ENCODE measurements around the gene GPC5.
A peak's percentile ranks its signal among the peaks of the same experiment; 100 is the strongest.

GPC5 gene

GRCh38 chr13:92177966-92178365, 779.5 kb downstream of the GPC5 start:
- TF ChIP-seq CTCF (IDR thresholded peaks at IDR 0.05; ENCODE audit: low read depth, low read length), result no peak

GRCh38 chr13:92179223-92179622, 780.8 kb downstream of the GPC5 start:
- no peak for TF ChIP-seq CTCF (IDR thresholded peaks at IDR 0.05; ENCODE audit: low read depth, low read length)
- DNase-seq (ENCODE audit: extremely low read depth, low read depth), result no peak

More at GRCh38 chr13:92177966-92178365, 779.5 kb downstream of the GPC5 start:
- DNase-seq (ENCODE audit: extremely low read depth, low read depth), result no peak

- DNase-seq (ENCODE audit: extremely low read depth, low read depth), result no peak
- TF ChIP-seq CTCF (IDR thresholded peaks at IDR 0.05; ENCODE audit: low read depth, low read length), result peak; percentile 78
Observed at GRCh38 chr13:92187378-92187989, 789.1 kb downstream of the GPC5 start.

GRCh38 chr13:92188574-92188973, 790.2 kb downstream of the GPC5 start:
- DNase-seq (ENCODE audit: extremely low read depth, low read depth), result no peak
- no peak for TF ChIP-seq CTCF (IDR thresholded peaks at IDR 0.05; ENCODE audit: low read depth, low read length)

- DNase-seq (ENCODE audit: extremely low read depth, low read depth), result no peak
- no peak for TF ChIP-seq CTCF (IDR thresholded peaks at IDR 0.05; ENCODE audit: low read depth, low read length)
Observed at GRCh38 chr13:92196591-92197256, 798.3 kb downstream of the GPC5 start.

GRCh38 chr13:92197669-92198068, 799.2 kb downstream of the GPC5 start:
- DNase-seq (ENCODE audit: extremely low read depth, low read depth), result no peak
- TF ChIP-seq CTCF (IDR thresholded peaks at IDR 0.05; ENCODE audit: low read depth, low read length), result no peak

GRCh38 chr13:92218615-92219014, 820.2 kb downstream of the GPC5 start:
- DNase-seq (ENCODE audit: extremely low read depth, low read depth), result no peak
- TF ChIP-seq CTCF (IDR thresholded peaks at IDR 0.05; ENCODE audit: low read depth, low read length), result no peak

All from AG09319 (cell line).